ENCODE data around the gene MDC1. TPM values are rescaled to one million over a fixed set of nuclear protein-coding genes. Genes with fewer than 3 reads are reported as not detected.

Gene MDC1
- total and polyA plus RNA-seq, 8 donors = 12.3 to 28.0 (median 15.5) TPM

DNA sequence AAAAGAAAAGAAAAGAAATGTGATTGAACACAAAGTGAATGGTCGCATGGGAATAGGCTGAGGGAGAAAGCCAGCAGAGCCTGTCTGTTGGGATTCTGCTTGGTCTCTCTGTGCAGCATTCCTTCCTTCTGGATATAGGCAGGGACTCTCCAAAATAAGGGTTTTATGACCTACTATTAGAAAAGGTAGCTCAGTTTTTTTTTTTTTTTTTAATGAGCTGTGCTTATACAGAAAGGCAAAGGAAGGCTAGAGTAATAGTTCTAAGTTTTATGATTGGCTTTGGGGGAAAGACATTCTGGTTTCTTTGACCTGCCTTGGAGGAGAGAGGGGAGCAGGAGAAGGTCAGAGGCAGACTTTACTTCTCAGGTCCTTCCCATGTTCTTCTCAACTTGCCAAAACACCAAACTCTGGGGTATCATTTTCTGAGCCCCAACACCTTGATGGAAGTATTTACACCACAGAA lies 46.1 kb upstream of the MDC1 start:
- no peaks in the 10 kb centered on the region for H3K9me3 ChIP-seq
- no peaks in the 10 kb centered on the region for H3K27me3 ChIP-seq
- FAIRE-seq (no peak), DNase-seq (no peak), ATAC-seq (no peak)
- H3K4me3 ChIP-seq = no peak overlapping the region
- WGBS, 2 donors = 72 to 87% methylated on average over 1 of the region's 1 CpG
- H3K4me1 ChIP-seq = peaks cover 10 to 28% (median 14%) of the 10 kb centered on the region in 3 donors
- intact Hi-C loops (cut with DNase I) = no loop called here
- peak overlapping the region; percentile 69 to 88 (median 84) for H3K27ac ChIP-seq
- no peaks in the 10 kb centered on the region for H3K36me3 ChIP-seq
- TF ChIP-seq, protein P1, sequence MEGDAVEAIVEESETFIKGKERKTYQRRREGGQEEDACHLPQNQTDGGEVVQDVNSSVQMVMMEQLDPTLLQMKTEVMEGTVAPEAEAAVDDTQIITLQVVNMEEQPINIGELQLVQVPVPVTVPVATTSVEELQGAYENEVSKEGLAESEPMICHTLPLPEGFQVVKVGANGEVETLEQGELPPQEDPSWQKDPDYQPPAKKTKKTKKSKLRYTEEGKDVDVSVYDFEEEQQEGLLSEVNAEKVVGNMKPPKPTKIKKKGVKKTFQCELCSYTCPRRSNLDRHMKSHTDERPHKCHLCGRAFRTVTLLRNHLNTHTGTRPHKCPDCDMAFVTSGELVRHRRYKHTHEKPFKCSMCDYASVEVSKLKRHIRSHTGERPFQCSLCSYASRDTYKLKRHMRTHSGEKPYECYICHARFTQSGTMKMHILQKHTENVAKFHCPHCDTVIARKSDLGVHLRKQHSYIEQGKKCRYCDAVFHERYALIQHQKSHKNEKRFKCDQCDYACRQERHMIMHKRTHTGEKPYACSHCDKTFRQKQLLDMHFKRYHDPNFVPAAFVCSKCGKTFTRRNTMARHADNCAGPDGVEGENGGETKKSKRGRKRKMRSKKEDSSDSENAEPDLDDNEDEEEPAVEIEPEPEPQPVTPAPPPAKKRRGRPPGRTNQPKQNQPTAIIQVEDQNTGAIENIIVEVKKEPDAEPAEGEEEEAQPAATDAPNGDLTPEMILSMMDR (IDR thresholded peaks at IDR 0.05) = no peak

DNA sequence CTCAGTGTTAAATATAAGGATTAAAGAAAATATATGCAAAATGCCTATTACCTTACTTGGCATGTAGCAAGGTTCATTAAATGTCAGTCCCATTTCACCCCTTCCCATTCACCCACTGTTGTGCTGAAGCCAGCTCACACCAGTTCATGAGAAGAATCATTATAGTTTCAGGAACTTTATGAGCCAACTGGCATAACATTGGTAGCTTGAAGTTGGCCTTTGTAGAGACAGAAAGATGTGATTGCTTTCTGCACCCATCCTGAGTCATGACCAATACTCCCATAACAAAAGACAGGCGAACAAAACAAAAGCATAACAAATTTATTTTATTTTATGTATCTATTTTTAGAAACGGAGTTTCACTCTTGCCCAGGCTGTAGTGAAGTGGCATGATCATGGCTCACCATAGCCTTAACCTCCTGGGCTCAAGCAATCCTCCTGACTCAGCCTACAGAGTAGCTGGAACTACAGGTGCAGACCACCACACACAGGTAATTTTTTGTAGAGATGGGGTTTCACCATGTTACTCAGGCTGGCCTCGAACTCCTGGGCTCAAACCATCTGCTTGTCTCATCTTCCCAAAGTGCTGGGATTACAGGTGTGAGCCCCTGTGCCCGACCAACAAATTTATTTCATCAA lies 44.8 kb upstream of the MDC1 start:
- Histone ChIP-seq H3K4me1 (peaks cover 10 to 31% (median 14%) of the 10 kb centered on the region in 3 donors), H3K9me3 (no peaks in the 10 kb centered on the region), H3K36me3 (no peaks in the 10 kb centered on the region), H3K27ac (peak overlapping the region in 1 of 4 donors; percentile 87), H3K27me3 (no peaks in the 10 kb centered on the region), H3K4me3 (no peak overlapping the region)
- no peak for FAIRE-seq
- 92 to 97% methylated on average over 4 of the region's 4 CpGs for WGBS, 2 donors
- ATAC-seq = no peak
- TF ChIP-seq, protein P1 (IDR thresholded peaks at IDR 0.05) = no peak
- intact Hi-C loops (cut with DNase I) = no loop called here
- DNase-seq = no peak

DNA sequence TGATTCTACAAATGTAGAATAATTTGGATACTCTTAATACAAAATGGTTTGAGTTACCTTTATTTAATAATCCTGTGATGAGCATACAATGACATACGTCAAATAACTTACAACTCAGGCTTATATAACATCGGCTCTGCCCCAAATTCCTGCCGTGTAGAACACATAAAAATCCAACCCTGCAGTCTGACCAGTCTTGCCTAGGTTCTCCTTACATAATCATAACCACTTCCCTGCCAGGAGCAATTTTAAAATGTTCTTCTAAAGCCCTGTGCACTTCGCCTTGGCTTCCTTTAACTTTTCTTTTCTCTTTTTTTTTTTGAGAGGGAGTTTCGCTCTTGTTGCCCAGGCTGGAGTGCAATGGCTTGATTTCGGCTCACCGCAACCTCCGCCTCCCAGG lies 43.5 kb upstream of the MDC1 start:
- intact Hi-C loops (cut with DNase I) = no loop called here
- ATAC-seq = no peak
- H3K9me3 ChIP-seq = no peaks in the 10 kb centered on the region
- H3K36me3 ChIP-seq = no peaks in the 10 kb centered on the region
- H3K27ac ChIP-seq = peak overlapping the region in 1 of 4 donors; percentile 23
- FAIRE-seq = no peak
- no peaks in the 10 kb centered on the region for H3K27me3 ChIP-seq
- H3K4me3 ChIP-seq = no peak overlapping the region
- TF ChIP-seq, protein P1 (IDR thresholded peaks at IDR 0.05) = no peak
- no peak for DNase-seq
- H3K4me1 ChIP-seq = peaks cover 10 to 21% (median 14%) of the 10 kb centered on the region in 3 donors
- 76 to 80% methylated on average over 8 of the region's 8 CpGs for WGBS, 2 donors

DNA sequence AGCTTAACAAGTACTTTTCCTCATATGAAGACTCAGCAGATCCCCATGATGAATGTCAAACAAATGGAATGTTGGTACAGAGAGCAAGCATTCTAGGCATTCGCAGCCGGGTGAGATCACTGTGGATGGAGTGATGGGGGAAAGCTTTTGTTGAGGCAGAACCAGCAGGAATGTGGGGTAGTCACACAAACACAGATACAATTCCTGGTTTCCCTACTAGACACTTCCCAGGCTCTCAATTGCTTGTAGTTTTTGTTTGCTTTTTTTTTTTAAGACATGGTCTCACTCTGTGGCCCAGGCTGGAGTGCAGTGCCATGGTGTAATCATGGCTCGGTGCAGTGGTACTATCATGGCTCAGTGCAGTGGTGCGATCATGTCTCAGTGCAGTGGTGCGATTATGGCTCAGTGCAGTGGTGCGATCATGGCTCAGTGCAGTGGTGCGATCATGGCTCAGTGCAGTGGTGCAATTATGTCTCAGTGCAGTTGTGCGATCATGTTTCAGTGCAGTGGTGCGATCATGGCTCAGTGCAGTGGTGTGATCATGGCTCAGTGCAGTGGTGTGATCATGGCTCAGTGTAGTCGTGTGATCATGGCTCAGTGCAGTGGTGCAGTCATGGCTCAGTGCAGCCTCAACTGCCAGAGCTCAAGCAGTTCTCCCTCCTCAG lies 42.6 kb upstream of the MDC1 start:
- no peaks in the 10 kb centered on the region for H3K27me3 ChIP-seq
- DNase-seq (peak in 1 of 6 donors; percentile 12), ATAC-seq (peak in 2 of 4 donors; percentile 18 to 44), FAIRE-seq (no peak)
- WGBS, 2 donors = 89 to 93% methylated on average over 10 of the region's 10 CpGs
- no peaks in the 10 kb centered on the region for H3K36me3 ChIP-seq
- H3K27ac ChIP-seq = peak overlapping the region in 2 of 4 donors; percentile 23 to 40
- TF ChIP-seq, protein P1 (IDR thresholded peaks at IDR 0.05) = no peak
- no peaks in the 10 kb centered on the region for H3K9me3 ChIP-seq
- no peak overlapping the region for H3K4me3 ChIP-seq
- intact Hi-C loops (cut with DNase I) = no loop called here
- H3K4me1 ChIP-seq = peaks cover 10 to 20% (median 14%) of the 10 kb centered on the region in 3 donors

All from pancreas (tissue), 10 donors.